HTERT RPE-1 (cell line): ENCODE results near the gene PLA2G12B.

ENCODE experiments used
- in situ Hi-C: fragments of 300-500 bp; cut with MboI; formaldehyde crosslinking; loops from 4 replicates; pipeline ENCODE4 v1.14.3; 2020; ENCODE audit warnings: low sequenced_read_pairs

The PLA2G12B gene

GRCh38 chr10:72895236-72895850, 59.3 kb downstream of the PLA2G12B start:
- in situ Hi-C loops: no loop called here

GRCh38 chr10:72893136-72893798, 61.3 kb downstream of the PLA2G12B start, which contains the start of gene OIT3:
Gene OIT3, plus strand, starts transcription at chr10:72893739. Its CDS starts 60 bp downstream, at chr10:72893799.
- in situ Hi-C loops: no loop called here

- in situ Hi-C loops: no loop called here
These were observed 64.5 kb downstream of the PLA2G12B start for GRCh38 chr10:72890086-72890485.

GRCh38 chr10:72889391-72889831, 65.2 kb downstream of the PLA2G12B start:
- in situ Hi-C loops: no loop called here

GRCh38 chr10:72888151-72888638, 66.4 kb downstream of the PLA2G12B start:
- in situ Hi-C loops: no loop called here

GRCh38 chr10:72887043-72887442, 67.6 kb downstream of the PLA2G12B start:
- in situ Hi-C loops: no loop called here

GRCh38 chr10:72886621-72887020, 68.0 kb downstream of the PLA2G12B start:
- in situ Hi-C loops: no loop called here

GRCh38 chr10:72885953-72886352, 68.7 kb downstream of the PLA2G12B start:
- in situ Hi-C loops: no loop called here
